KG1 (cell line): ENCODE data around the gene TNIK.

Experiments used
- DNase-seq: peaks from one replicate; lab custom pipeline; 2025; lab: John Stamatoyannopoulos, UW

TNIK gene

GRCh38 chr3:171028779-171029232 lies 431.4 kb downstream of the TNIK start:
- DNase-seq, result no peak

GRCh38 chr3:171028025-171028778 lies 432.0 kb downstream of the TNIK start:
- no peak for DNase-seq

- DNase-seq, result no peak
Measured at GRCh38 chr3:171026597-171027293, 433.5 kb downstream of the TNIK start, which contains the start of gene SLC2A2. SLC2A2 (minus strand) TSS chr3:171026720; CDS start chr3:171026670, 50 bp downstream.

- DNase-seq, result no peak
Measured at GRCh38 chr3:171023566-171023965, 436.6 kb downstream of the TNIK start.

- DNase-seq, result no peak
Measured at GRCh38 chr3:171021377-171021776, 438.8 kb downstream of the TNIK start.

GRCh38 chr3:171018156-171018935 lies 441.9 kb downstream of the TNIK start:
- DNase-seq, result no peak

- no peak for DNase-seq
Measured at GRCh38 chr3:171013822-171014748, 446.1 kb downstream of the TNIK start.

- no peak for DNase-seq
Measured at GRCh38 chr3:171011873-171012336, 448.3 kb downstream of the TNIK start.
